Endodermal cell (in vitro differentiated cells): ENCODE data around the gene HESX1. TPM values are rescaled to one million over a fixed set of nuclear protein-coding genes. Genes with fewer than 3 reads are reported as not detected.

Experiments
- DNase-seq: peaks from one replicate; pipeline ENCODE4 v3.0.0-alpha.2; 2017
- H3K27ac ChIP-seq: 2 replicates; pipeline ENCODE4 v1.5.1; 2013; ENCODE audit warnings: mild to moderate bottlenecking, low read depth, low read length, moderate library complexity
- H3K27me3 ChIP-seq: 2 replicates; pipeline ENCODE4 v1.6.1; 2013; ENCODE audit warnings: mild to moderate bottlenecking, low read length, moderate library complexity; ENCODE audit not compliant: insufficient read depth, control insufficient read depth, poor library complexity, severe bottlenecking
- H3K36me3 ChIP-seq: 2 replicates; pipeline ENCODE4 v1.7.0; 2013; ENCODE audit warnings: mild to moderate bottlenecking, low read length, moderate library complexity; ENCODE audit not compliant: control insufficient read depth, insufficient read depth
- H3K4me1 ChIP-seq: one replicate; pipeline ENCODE4 v1.7.0; 2013; ENCODE audit warnings: low read length; ENCODE audit not compliant: control insufficient read depth, insufficient read depth
- H3K4me3 ChIP-seq: 2 replicates; pipeline ENCODE4 v1.5.1; 2013; ENCODE audit warnings: mild to moderate bottlenecking, low read length, moderate library complexity
- H3K9ac ChIP-seq: 2 replicates; pipeline ENCODE4 v1.6.1; 2013; ENCODE audit warnings: mild to moderate bottlenecking, low read length, moderate library complexity; ENCODE audit not compliant: poor library complexity, severe bottlenecking; ENCODE audit errors: extremely low read depth
- H3K9me3 ChIP-seq: 2 replicates; pipeline ENCODE4 v1.6.1; 2013; ENCODE audit warnings: mild to moderate bottlenecking, low read length, moderate library complexity; ENCODE audit not compliant: control insufficient read depth
- H3K27ac Mint-ChIP-seq: 2 replicates; pipeline ENCODE4 v1.8.0; 2020; ENCODE audit warnings: mixed read lengths
- H3K27me3 Mint-ChIP-seq: 2 replicates; pipeline ENCODE4 v1.8.0; 2021; ENCODE audit warnings: mild to moderate bottlenecking, mixed read lengths; ENCODE audit not compliant: insufficient read depth
- H3K36me3 Mint-ChIP-seq: 2 replicates; pipeline ENCODE4 v1.8.0; 2020; ENCODE audit warnings: low read depth, mixed read lengths
- H3K4me1 Mint-ChIP-seq: 2 replicates; pipeline ENCODE4 v1.8.0; 2020; ENCODE audit warnings: mixed read lengths
- H3K4me3 Mint-ChIP-seq: 2 replicates; pipeline ENCODE4 v1.8.0; 2020; ENCODE audit warnings: mild to moderate bottlenecking, moderate library complexity, mixed read lengths
- H3K9me3 Mint-ChIP-seq: 2 replicates; pipeline ENCODE4 v1.8.0; 2020; ENCODE audit warnings: mild to moderate bottlenecking, mixed read lengths
- WGBS, 2 experiments: methylation state at CpG; one replicate each; pipeline versions ENCODE4 v1.1.5 to v1.1.7; 2013; ENCODE audit warnings: missing lambda C conversion rate in 2 of 2, mixed read lengths in 1 of 2; ENCODE audit not compliant: insufficient coverage in 1 of 2, insufficient read length in 1 of 2; 5-methylcytosine and 5-hydroxymethylcytosine counted together
- total RNA-seq, 2 donors: library from RNA; stranded (reverse); fragmentation: NEBNext Ultra II Directional in 1 of 2; extraction: Animal tissue kit (Norgen Biotek cat#: 25700) in 1 of 2; gene quantifications; 2 replicates in 1 of 2; 3 replicates in 1 of 2; pipeline ENCODE4 v1.2.1, GENCODE V29; 2021
- TF ChIP-seq, protein P1 (sequence below): fragments of 200-600 bp; sonication (generic); conservative IDR thresholded peaks from 2 replicates; pipeline ENCODE4 v1.5.0; 2021; ENCODE audit warnings: antibody characterized with exemption, mild to moderate bottlenecking

Gene HESX1
- total RNA-seq, 2 donors from 2014 or later = 3.8 to 8.0 TPM

DNA sequence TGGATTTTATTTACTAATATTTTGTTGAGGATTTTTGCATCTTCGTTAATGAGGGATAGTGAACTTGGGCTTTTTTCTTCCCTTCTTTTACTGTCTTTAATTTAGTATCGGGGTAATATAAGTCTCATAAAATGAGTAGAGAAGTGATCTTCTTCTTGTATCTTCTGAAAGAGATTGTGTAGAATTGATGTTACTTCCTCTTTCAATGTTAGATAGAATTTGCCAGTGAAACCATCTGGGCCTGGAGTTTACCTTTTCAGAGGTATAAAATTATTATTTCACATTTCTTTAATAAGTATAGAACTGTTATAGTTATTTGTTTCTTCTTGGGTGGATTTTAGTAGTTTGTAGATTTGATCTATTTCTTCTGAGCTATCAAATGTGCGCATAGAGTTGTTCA is 7.8 kb downstream of the HESX1 start:
- Mint-ChIP-seq H3K36me3 (no peaks in the 10 kb centered on the region), H3K9me3 (no peaks in the 10 kb centered on the region), H3K4me3 (no peak overlapping the region), H3K27ac (no peak overlapping the region), H3K27me3 (peaks cover 8% of the 10 kb centered on the region), H3K4me1 (peaks cover 12% of the 10 kb centered on the region)
- Histone ChIP-seq H3K9me3 (no peaks in the 10 kb centered on the region), H3K27me3 (no peaks in the 10 kb centered on the region), H3K4me1 (peaks cover 5% of the 10 kb centered on the region), H3K27ac (no peak overlapping the region), H3K9ac (no peak overlapping the region), H3K4me3 (no peak overlapping the region), H3K36me3 (no peaks in the 10 kb centered on the region)
- TF ChIP-seq, protein P1, sequence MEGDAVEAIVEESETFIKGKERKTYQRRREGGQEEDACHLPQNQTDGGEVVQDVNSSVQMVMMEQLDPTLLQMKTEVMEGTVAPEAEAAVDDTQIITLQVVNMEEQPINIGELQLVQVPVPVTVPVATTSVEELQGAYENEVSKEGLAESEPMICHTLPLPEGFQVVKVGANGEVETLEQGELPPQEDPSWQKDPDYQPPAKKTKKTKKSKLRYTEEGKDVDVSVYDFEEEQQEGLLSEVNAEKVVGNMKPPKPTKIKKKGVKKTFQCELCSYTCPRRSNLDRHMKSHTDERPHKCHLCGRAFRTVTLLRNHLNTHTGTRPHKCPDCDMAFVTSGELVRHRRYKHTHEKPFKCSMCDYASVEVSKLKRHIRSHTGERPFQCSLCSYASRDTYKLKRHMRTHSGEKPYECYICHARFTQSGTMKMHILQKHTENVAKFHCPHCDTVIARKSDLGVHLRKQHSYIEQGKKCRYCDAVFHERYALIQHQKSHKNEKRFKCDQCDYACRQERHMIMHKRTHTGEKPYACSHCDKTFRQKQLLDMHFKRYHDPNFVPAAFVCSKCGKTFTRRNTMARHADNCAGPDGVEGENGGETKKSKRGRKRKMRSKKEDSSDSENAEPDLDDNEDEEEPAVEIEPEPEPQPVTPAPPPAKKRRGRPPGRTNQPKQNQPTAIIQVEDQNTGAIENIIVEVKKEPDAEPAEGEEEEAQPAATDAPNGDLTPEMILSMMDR = no peak
- no peak for DNase-seq
- WGBS, 2 experiments = 95% methylated on average over 3 of the region's 3 CpGs; no CpG with 5 or more reads in 1 of the 2 experiments

DNA sequence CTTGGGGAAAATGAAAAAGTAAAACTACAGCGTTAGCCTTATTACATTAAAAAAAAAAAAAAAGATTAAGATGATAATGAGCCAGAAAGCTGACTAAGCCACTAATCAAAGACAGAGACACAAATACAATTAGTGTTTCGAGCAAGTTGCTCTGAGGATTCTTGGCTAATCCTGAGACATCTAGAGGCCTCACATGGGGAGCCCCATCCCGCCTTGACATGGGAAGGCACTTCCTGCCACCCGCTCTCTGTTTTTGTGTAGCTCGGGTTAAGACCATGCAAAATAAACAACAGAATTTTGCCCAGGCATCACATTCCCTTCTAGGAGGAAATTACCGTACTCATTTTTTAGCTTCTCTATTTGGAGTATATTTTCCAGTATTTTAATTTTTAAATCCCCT is 15.3 kb downstream of the HESX1 start:
- Mint-ChIP-seq H3K36me3 (no peaks in the 10 kb centered on the region), H3K27me3 (peaks cover 3% of the 10 kb centered on the region), H3K27ac (no peak overlapping the region), H3K9me3 (no peaks in the 10 kb centered on the region), H3K4me3 (no peak overlapping the region), H3K4me1 (peaks cover 13% of the 10 kb centered on the region)
- Histone ChIP-seq H3K36me3 (no peaks in the 10 kb centered on the region), H3K9me3 (no peaks in the 10 kb centered on the region), H3K4me3 (no peak overlapping the region), H3K4me1 (no peaks in the 10 kb centered on the region), H3K27ac (no peak overlapping the region), H3K9ac (no peak overlapping the region), H3K27me3 (no peaks in the 10 kb centered on the region)
- no peak for DNase-seq
- WGBS, 2 experiments = 65% methylated on average over 2 to 6 of the region's 6 CpGs
- TF ChIP-seq, protein P1 = no peak

DNA sequence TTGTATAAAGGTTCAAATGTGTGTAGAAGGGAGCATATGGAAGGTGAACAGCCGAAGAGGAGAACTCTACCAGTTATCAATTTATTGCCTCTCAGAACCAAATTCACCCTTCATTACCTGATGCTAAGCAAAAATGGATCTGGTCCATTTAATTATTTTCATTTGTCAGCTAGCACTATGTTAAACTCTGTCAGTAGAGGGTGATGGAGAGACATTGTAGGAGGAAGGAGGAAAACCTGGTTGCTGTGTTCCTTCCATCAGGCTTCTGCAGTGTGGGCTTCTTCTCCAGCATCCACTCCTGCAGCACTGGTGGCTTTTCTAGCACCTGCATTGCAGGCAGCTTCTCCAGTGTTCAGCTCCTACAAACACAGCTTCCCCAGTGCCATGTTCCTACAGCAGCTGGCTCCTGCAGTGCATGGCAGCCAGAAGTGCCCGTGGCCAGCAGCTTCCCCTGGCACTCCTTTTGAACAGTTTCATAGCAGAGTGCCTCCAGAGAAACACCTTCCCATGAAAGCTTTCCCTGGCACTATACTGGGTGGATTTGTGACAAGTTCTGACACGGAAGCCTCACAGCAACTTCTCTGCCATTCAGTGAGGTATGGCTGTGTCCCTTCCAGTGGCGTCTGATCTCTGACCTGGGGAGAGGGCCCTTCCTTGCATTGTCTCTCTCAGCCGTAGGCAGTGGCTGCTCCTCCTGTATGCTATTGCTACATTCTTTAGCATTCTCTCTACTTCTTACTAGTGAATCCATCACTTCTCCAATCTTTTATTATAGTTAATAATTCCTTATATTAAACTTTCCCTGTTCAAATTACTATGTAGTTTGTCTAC is 20.0 kb downstream of the HESX1 start:
- 73 to 75% methylated on average over 3 to 5 of the region's 5 CpGs for WGBS, 2 experiments
- Mint-ChIP-seq H3K36me3 (no peaks in the 10 kb centered on the region), H3K27ac (no peak overlapping the region), H3K4me1 (peaks cover 8% of the 10 kb centered on the region), H3K27me3 (no peaks in the 10 kb centered on the region), H3K9me3 (no peaks in the 10 kb centered on the region), H3K4me3 (no peak overlapping the region)
- Histone ChIP-seq H3K4me3 (no peak overlapping the region), H3K9me3 (no peaks in the 10 kb centered on the region), H3K4me1 (no peaks in the 10 kb centered on the region), H3K27me3 (peaks cover 8% of the 10 kb centered on the region), H3K27ac (no peak overlapping the region), H3K9ac (no peak overlapping the region), H3K36me3 (no peaks in the 10 kb centered on the region)
- TF ChIP-seq, protein P1 = peak; percentile 77
- DNase-seq = no peak
